AG08396 (cell line): ENCODE data around the gene MARCHF9.

Experiments used
- DNase-seq: peaks from one replicate; pipeline ENCODE4 v3.0.0; 2012; ENCODE audit warnings: low spot score, mixed read lengths

Gene MARCHF9

DNA sequence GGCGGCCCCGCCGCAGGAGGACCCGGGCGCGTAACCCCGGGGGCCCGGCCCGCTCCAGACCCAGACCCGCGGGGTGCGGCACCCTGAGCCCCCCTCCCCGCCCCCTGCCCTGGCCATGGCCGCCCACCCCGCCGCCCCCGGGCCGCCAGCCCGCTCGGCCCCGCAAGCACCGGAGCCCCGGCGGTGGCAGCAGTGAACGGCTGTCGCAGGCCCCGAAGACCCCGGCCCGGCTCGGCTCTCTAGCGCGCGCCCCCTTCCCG lies 221 bp downstream of the MARCHF9 start:
- no peak for DNase-seq

DNA sequence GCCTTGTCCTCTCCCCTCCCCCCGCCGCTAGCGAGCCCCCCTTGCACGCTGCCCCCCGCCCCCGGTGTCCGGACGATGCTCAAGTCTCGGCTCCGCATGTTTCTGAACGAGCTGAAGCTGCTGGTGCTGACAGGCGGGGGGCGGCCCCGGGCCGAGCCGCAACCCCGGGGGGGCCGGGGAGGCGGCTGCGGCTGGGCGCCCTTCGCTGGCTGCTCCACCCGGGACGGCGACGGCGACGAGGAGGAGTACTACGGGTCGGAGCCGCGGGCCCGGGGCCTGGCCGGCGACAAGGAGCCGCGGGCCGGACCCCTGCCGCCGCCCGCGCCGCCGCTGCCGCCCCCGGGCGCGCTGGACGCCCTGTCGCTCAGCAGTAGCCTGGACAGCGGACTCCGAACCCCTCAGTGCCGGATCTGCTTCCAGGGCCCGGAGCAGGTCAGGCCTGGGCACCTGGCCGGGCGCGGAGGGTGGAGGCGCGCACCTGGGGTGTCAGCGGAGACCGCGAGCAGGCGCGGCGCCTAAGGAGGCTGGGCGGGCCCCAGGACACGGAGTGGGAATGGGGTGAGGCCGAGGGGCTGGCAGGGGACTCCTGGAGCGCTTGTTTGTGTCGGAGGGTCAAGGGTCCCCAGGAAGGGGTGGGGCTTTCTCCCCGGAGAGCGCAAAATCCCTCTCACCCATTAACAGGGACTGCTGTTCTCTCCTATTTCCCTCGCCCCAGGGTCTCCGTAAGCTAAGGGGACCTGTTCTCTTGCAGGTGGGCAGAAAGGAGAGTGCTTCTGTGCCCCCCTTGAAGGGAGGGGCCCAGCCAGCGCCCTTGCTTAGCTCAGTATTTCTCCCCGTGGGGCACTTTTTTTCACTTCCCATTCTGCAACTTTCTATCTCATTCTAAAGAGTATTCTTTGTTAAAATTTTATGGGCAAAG lies 810 bp downstream of the MARCHF9 start:
- no peak for DNase-seq

DNA sequence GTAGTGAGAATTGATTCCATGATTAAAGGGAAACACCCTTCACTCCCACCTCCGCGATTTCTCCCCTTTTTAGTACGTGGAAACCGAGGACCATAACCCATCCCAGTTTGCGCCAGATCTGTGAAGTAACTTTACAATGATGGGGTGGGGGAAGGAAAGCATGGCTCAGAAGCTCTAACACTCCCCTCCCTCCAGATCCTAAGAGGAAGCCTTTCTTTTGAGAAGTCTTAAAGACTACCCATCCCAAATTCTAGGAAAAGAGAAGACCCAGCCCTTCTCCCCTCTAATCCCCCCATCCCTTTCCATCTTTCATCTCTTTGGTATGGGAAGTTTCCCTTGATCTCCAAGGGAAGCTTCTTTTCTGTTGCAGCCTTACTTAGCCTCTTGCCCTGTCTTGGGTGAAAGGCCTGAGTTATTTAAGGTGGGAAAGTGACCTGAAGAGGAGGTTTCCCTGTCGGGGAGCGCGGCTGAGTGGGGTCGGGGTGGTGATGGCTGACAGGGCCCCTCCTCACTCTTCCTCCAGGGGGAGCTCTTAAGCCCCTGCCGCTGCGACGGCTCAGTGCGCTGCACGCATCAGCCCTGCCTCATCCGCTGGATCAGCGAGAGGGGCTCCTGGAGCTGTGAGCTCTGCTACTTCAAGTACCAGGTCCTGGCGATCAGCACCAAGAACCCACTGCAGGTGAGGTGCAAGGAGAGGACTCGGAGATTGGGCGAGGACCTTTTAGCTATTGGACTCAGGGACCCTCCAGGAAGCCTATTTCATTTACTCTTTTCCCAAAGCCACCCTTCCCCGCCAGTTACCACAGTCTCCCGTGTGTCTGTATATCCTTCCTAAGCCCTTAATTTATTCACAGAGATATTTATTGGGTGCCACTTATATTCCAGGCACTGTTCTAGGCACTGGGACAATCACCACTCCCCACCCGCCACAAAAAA lies 1.8 kb downstream of the MARCHF9 start:
- DNase-seq, result no peak

DNA sequence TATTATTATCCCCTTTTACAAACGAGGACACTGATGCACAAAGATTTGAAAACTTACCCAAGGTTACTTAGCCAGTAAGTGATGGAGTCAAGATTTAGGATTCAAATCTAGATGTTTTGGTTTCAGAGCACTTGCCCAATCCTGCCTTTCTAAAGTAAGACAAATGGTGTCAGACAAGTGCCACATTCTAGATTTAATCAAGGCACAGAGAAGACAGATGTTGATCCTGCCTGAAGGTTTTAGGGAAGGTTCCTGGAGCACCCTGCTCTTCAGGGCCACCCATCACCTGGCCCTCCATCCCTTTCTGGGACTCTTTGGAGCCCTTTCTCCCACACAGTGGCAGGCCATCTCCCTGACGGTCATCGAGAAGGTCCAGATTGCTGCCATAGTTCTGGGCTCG lies 2.9 kb downstream of the MARCHF9 start:
- no peak for DNase-seq

DNA sequence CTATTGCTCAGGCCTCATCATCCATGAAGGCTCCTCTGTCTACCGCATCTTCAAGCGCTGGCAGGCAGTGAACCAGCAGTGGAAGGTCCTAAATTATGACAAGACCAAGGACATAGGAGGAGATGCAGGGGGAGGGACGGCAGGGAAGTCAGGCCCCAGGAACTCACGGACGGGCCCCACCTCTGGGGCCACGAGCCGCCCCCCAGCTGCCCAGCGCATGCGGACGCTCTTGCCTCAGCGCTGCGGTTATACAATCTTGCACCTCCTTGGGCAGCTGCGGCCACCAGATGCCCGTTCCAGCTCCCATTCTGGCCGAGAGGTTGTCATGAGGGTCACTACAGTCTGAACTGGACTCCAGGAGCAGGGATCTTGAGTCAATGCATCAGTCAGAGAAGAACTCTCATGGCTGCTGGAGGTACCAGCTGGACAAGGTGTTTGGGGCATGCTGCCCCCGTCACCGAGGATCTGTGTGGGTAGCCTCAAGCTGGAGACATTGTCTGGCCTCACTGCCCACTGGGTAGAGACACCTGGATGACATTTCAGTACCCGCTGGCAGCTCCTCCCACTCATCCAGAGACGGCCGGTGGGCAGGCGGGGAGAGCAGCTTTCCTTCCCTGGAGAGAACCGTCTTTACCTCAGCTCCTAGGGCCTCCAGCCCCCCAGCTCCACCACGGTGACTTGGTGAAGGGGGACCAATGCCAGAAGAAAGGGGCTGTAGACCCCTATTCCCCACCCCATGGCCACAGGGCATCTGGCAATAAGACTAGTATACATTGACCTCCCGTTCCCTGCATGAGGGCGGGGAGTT lies 3.9 kb downstream of the MARCHF9 start:
- no peak for DNase-seq

DNA sequence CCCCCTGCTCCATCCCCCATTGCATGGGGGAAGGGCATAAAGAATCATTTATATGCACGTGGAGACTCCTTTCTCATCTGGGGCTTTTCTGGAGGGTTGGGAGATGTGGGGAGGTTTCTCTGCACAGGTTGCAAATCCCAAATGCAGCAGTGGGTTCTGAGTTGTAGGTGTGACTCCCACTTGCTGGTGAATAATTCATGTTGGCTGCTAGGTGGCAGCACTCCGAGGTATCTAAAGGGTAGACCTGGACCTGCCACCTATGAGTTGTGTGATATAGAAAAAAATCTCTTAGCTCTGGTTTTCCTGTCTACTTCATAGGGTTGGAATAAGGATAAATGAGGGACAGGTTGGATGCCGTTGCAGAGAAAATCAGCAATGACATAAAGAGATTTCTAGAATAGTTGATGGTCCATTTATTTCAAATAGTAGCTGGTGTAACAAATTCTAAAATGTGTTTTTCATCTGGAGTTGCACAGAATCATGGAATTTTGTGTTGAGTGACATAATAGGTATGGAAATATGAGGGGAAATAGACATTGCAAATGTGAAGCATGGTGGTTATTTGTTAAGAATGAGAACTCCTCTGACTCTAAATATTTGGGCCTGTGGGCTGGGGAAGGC lies 4.6 kb downstream of the MARCHF9 start:
- no peak for DNase-seq

DNA sequence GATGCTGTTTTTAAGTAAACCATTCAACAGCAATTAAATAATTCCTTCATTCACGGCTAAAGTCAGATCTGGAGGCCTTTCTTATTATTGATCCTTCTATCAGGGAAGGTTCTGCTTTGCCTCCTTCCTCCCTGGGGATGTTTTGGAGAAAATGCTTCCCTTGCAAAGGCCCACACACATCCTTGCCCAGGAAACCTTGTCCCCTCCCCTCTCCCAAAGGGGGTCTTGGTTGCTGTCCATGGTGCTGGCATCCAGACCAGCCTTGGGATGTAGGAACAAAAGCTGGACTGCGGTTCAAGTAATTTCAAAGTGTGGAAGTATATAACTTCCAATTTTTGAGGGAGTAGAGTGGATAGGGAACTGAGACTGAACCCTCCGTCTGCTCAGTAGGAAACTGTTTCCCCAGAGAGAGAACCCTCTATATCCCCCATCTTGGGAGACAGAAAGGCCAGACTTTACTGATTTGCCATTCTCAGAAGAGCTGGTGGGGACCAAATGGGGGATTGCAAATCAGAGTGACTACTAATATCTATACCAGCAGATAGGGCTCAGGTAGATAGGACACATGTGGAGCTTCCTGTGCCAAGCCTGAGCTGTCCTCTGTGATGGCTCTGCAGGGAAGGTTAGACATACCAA lies 5.6 kb downstream of the MARCHF9 start:
- DNase-seq, result no peak

DNA sequence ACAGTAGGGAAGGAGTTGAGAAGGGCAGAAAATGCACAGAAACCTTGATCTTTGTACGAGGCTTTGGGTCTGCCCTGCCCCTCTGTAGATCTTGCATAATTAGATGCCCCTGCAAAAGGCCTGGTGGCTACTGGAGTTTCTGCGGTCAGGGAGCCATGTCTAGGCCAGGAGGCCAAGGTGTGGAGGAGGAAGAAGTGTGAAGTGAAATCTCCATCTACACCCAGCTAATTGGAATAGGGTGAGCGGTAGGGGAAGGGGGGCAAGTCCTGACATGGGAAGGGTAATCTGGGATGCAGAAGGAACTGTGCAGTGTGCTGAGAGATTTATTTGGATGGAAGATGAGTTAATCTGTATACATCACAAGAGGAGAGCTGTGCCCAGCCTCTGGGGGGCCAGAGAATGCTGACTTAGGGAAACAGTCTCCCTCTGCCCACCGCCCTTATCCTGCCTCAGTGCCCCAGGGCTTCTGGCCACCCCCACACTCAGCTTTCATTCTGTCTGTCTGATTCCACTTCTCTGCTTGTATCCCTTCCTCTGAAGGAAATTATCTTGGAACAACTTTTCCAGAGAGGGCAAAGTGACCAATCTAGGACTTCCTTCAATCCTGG lies 6.6 kb downstream of the MARCHF9 start:
- no peak for DNase-seq

DNA sequence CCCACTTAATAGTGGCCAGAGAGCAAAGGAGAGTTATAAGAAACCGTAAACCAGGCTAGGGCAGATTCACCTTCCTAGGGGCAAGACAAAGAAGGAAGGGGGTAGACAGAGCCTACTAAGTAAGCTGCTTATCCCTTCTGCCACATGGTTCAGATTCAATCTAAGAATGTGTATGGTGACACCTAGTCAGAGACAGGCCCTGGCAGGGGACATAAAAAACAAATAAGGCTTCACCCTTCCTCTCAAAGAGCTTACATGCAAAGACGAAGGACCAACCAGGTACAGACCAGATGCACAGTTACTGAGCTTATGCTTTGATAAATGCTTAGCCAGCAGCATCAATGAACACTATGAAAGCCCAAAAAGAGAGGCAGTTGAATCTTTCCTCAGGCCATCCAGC lies 7.6 kb downstream of the MARCHF9 start:
- DNase-seq, result no peak

DNA sequence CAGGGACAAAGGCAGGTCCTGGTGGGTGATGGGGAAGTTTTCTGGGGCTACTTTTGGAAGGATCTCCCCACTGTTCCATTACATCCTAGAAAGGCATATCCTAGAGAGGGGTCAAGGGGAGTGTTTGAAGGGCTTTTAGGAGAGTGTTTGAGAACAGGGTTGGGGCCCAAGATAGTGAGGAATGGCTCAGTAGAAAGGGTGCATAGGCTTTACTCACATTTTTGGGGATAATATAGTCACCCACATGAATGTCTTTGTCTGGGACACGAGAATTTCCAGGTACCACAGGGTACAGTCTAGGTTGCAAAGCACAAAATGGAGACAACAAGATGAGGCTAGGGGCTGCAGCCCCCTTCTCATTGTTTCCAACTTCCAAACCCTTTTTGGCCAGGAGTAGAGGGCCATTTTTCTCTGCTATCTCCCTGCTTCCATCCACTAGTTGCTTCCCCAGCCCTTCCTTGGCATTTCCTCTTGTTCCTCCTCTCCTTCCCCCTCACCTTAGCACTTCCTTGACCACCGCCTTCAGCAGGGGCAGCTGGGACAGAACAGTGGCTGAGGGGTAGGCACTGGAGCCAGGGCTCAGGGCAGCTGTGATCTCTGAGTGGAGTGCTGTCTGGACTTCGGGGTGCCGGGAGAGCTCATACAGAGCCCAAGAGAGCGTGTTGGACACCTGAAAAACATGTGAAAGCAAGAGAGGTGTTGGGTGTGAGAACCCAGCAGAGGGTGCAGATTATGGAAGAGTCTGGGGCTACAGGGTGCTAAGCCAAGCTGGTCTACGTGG lies 9.2 kb downstream of the MARCHF9 start:
- no peak for DNase-seq

DNA sequence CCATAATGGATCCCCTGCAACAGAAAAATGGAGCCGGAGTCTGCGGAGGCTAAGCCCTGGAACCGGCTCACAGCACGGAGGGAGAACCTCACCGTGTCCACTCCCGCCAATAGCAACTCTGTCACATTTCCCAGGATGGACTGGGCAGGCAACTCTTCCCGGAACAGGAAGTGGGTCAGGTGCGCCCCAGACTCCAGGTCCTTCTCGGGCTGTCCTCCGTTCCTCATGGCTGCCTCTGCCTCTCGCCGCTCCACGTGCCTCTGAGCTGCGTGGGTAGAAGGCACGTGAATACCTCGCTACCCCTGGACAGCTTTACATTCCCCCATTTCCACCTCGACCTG lies 9.7 kb downstream of the MARCHF9 start:
- DNase-seq, result no peak

DNA sequence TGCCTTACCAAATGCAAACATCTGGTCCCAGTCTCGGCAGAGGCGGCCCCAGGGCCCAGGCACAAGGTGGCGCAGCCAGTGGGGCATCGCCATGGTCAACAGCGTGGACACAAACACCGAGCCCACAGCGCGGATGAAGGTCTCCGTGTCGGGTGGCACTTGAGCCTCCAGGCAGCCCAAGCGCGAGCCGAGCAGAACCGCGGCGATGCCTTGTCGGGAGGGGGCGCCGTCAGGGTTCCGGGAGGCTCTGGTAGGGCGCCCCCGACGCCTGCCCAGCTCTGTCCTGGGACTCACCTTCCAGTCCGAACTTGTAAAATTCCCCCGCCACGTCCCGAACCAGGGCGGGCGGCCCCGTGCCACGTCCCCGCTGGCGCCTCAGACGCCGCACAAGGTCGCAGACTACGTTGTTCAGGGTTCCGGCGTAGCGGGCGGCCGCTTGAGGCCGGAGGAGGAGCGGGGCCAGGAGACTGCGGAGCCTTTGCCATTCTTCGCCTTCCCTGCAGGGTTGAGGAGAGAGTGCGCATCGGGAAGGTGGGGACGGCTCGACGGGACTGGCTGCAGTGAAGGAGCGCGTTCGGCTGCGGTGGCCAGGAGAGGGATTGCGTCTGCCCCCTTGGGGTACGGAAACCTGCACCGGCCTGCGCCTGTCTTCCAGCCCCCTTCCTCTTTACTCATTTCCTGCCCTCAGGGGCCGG lies 10.2 kb downstream of the MARCHF9 start:
- DNase-seq, result peak; percentile 51

DNA sequence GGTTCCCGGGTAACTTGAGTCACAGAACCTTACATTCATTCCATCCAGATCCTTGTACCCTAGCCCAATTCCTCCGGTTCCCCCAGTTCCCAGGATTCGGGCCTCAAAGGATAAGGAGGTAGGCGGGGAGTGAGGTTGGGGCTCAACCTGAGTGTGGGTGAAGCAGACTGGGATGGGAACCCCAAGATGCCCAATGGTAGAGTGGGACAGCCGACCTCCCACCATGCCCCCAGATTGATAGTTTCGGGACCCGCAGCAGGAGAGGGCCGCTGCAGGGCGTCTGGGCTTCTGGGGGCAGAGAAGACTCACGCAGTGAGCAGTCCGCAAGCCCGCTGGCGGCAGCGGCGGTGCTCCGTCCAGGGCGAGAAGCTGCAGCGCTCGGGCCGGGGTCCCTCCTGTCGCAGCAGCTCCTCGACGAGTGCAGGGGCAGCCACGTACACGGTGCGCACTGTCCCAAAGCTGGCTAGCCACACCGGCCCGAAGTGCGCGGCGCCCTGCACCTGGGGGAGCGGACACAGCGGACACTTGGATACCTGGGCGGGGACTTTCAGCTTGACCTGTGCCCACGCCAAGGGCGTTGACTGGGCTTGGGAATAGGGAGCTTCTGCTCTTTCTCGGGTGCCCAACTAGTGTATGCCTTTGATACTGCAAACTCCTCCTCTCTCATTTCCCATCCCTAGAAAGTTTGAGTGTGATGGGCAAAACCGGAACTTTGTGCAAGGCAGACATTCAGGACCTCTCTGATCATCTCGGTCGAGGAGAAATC lies 11.0 kb downstream of the MARCHF9 start:
- no peak for DNase-seq

DNA sequence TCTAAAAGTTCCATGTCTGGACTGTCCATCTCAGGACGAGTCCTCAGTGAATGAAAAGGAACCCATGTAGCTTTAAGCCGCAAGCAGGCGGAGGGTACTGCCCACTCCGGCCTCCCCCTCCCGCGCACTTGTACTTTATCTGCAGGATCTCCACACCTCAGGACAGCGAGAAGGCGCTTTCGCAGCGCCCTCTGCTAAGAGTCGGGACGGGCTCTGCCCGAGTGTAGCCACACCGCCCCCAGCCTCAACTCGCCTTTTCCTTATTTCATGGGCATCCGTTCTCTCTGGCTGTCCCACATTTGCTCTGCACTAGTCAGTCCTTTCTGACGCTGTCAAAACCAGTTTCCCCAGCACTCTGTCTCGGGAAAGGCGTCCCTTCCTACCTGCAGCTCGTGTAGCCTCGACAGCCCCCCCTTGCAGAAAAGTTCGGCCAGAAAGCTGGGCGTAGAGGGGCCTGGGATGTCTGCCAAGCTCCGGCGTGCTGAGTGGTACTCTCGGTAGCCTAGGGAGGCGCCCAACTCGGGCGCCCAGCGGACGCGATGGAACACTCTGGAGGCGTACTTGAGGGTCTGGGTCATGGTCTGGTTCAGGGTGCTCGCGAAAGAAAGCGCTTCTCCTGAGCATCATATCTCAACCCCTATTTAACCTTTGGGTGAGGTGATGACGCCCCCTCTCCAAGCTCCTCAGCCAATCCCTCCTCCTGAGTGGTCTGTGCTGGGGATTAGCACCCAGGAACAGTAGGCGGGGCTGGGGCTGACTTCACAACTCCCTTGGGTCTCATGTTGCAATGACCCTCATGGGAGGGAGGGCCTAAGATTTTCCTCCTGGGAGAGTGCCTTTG lies 11.8 kb downstream of the MARCHF9 start, which contains the start of gene CYP27B1:
Gene CYP27B1, minus strand, starts transcription at position 615 of the 841 bp plus-strand sequence. Its CDS starts 37 bp downstream, at position 578.
- DNase-seq, result no peak

DNA sequence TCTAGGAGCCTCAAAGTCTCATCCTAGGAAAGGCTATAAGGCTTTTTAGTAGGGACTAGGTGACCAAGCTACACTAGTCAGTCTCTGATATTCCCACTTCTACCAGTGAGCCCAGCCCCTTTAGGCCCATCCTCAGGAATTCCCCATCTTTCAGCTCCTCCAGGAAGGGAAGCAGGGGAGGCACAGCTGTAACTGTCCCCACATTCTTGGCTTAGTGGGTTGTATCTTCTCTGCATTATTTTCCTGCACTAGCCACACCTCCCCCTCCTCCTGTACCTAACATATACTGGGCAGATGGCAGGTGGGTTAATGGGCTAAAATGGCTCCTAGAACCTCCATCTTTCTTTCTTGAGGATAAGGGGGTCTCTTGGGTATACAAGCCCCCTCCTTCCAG lies 12.4 kb downstream of the MARCHF9 start:
- no peak for DNase-seq

DNA sequence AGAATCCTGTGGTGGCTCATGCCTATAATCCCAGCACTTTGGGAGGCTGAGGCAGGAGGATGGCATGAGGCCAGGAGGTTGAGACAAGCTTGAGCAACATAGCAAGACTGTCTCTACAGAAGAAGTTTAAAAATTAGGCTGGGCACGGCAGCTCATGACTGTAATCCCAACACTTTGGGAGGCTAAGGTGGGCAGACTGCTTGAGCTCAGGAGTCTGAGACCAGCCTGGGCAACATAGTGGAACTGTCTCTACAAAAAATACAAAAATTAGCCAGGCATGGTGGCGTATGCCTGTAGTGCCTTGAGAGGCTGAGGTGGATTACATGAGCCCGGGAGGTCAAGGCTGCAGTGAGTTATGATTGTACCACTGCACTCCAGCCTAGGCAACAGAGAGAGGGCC lies 13.0 kb downstream of the MARCHF9 start:
- no peak for DNase-seq

DNA sequence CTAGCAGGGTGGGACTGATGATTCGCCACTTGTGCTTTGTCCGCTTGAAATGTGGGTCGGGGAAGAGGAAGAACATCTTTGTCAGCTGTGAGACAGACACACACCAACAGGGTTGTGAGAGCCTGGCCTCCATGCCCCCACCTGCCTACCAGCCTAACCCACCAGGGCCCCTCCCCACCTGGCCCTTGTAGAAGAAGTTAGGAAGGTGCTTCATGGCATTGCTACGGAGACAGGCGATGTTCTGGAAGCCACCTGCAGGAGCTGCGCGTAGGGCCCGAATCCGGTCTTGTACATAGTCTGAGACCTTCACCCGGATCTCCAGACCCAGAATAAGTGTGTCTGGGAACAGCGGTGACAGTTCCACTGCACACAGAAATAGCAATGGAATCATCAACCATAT lies 14.7 kb downstream of the MARCHF9 start:
- no peak for DNase-seq

DNA sequence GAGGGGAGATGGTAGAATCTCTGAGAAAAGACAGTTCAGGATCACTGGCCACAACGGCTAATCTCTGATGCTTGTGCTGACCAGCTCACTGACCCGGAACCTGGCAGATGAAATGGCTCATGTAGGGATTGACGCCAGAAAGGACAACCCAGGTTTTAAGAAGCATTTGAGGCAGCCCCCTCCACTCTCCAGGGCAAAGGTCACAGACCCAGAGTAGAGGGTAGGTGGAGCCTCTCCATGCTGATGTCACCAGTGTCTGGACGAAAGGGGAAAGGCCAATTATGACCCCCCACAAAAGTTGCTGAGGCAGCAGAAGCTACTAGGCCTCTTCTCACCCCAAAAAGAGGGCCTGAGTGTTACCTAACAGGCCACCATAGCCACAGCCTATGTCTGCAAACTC lies 15.8 kb downstream of the MARCHF9 start:
- DNase-seq, result no peak
